C4-2B (cell line): ENCODE measurements around the gene PITPNM3.

ENCODE experiments used
- H3K27ac ChIP-seq: fragments of 450-650 bp; 2 replicates; pipeline ENCODE4 v1.5.1; 2017
- ZFX ChIP-seq: fragments of 450-650 bp; IDR thresholded peaks from 2 replicates; pipeline ENCODE4 v1.6.1; 2017
- TF ChIP-seq, protein P1 (sequence below): fragments of 450-650 bp; conservative IDR thresholded peaks from 2 replicates; pipeline ENCODE4 v1.5.1; 2017; ENCODE audit warnings: mild to moderate bottlenecking

The PITPNM3 gene

GRCh38 chr17:6474906-6475305 lies 81.4 kb downstream of the PITPNM3 start:
- no peak overlapping the region for H3K27ac ChIP-seq
- no peak for TF ChIP-seq ZFX
- TF ChIP-seq, protein P1, sequence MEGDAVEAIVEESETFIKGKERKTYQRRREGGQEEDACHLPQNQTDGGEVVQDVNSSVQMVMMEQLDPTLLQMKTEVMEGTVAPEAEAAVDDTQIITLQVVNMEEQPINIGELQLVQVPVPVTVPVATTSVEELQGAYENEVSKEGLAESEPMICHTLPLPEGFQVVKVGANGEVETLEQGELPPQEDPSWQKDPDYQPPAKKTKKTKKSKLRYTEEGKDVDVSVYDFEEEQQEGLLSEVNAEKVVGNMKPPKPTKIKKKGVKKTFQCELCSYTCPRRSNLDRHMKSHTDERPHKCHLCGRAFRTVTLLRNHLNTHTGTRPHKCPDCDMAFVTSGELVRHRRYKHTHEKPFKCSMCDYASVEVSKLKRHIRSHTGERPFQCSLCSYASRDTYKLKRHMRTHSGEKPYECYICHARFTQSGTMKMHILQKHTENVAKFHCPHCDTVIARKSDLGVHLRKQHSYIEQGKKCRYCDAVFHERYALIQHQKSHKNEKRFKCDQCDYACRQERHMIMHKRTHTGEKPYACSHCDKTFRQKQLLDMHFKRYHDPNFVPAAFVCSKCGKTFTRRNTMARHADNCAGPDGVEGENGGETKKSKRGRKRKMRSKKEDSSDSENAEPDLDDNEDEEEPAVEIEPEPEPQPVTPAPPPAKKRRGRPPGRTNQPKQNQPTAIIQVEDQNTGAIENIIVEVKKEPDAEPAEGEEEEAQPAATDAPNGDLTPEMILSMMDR, result no peak

- H3K27ac ChIP-seq, result no peak overlapping the region
- no peak for TF ChIP-seq ZFX
- TF ChIP-seq, protein P1, result no peak
These were observed 82.0 kb downstream of the PITPNM3 start for GRCh38 chr17:6474376-6474775.

- no peak overlapping the region for H3K27ac ChIP-seq
- no peak for TF ChIP-seq ZFX
- TF ChIP-seq, protein P1, result peak; percentile 96
These were observed 83.1 kb downstream of the PITPNM3 start for GRCh38 chr17:6473128-6473767.

DNA sequence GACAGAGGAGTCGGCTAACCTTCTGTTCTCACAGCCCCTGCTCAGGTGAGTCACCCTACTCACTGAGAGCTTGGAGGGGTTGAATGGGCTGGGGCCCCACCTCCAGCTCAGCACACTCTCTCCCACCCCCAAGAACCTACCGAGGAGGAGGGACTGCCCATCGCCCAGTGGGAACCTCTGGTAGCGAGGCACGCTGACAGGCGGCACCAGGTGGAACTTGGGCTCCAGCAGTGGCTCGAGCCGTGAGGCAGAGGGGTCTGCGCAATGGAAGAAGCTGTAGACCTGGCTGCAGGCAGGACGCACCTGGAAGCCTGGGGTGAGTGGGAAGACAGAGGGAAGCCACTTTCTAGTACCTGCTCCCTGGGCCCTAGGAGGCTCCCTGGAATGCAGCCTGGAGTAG lies 83.8 kb downstream of the PITPNM3 start:
- no peak overlapping the region for H3K27ac ChIP-seq
- no peak for TF ChIP-seq ZFX
- TF ChIP-seq, protein P1, result no peak

DNA sequence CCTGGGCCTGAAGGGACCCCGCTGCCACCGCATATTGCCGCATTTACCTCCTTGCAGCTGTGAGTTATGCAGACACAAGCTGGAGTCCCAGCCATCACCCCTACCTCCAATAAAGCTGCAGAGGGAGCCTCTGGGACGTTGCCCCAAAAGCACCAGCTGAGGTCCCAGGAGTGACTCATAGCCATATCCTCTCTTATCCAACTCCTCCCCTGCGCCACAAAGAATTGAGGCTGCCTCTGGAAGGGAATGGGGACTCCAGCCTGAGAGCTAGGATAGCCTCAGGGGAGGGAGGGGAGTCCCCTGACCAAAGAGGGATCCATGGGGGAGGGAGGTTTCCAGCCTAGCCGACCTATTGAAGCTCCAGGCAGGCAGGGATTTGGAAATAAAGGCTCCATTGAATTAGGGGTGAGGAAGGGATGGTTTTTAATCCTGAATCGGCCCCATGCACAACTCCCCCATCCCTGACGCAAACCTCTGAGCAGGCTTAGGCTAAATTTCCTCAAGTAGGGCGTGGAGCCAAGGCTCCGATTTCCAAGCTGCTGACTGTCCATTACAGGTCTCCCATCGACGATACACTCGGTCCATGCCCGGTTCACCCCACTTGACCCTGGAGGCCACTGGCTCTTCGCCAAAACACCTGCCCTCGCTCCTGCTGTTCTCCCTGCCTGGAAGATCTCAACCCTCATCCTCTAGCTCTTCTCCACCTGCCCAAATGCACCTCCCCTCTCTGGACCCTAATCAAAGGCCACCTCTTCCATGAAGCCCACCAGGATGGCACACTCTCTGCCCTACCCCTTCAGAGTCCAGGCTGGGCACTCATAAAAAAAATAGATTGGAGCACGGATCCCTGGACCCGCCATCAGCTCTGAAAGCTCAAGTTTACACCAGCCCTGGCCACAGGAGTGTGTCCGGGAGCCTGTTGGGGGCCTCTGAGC lies 84.6 kb downstream of the PITPNM3 start:
- TF ChIP-seq ZFX, result no peak
- TF ChIP-seq, protein P1, result no peak
- no peak overlapping the region for H3K27ac ChIP-seq

DNA sequence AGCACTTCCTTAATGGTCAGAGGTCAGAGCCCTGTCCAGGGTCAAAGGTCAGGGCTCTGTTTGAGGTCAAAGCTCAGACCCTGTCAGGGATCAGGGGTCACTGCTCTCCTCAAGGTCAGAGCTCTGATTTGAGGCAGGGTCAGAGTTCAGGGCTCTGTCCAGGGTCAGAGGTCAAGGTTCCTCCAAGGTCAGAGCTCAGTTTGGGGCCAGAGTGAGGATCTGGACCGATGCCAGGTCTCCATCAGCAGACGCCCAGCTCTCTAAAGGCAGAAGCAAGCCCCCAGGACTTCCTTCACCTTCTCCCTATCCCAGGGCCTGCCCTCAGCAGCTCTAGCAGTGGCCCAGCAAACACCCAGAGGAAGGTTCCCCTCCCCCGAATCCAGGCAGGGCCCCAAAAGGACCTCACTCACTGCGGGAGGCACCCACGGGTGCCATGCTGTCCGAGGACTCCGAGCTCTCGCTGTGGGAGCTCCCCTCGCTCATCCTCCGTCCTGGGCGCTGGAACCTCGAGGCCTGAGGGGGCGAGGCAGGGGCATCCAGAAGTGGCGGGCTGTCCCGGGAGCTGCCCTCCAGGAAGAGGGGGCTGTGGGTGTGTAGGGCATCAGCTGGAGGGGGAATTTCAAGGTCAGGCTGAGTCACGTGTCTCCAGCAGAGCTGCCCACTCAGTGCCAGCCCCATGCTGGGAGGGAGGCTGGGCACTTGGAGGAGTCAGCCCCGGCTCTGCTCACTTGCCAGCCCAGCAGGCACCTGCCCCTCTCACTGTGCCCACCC lies 85.4 kb downstream of the PITPNM3 start:
- no peak overlapping the region for H3K27ac ChIP-seq
- no peak for TF ChIP-seq ZFX
- TF ChIP-seq, protein P1, result no peak
